VCaP (cell line): ENCODE results near the gene MORC2.

Experiments
- H3K27ac ChIP-seq: fragments of 450-650 bp; 2 replicates; pipeline ENCODE4 v1.5.1; 2017
- TF ChIP-seq, protein P1 (sequence below): fragments of 450-650 bp; conservative IDR thresholded peaks from 2 replicates; pipeline ENCODE4 v1.5.1; 2017; ENCODE audit warnings: mild to moderate bottlenecking, moderate library complexity

The MORC2 gene

DNA sequence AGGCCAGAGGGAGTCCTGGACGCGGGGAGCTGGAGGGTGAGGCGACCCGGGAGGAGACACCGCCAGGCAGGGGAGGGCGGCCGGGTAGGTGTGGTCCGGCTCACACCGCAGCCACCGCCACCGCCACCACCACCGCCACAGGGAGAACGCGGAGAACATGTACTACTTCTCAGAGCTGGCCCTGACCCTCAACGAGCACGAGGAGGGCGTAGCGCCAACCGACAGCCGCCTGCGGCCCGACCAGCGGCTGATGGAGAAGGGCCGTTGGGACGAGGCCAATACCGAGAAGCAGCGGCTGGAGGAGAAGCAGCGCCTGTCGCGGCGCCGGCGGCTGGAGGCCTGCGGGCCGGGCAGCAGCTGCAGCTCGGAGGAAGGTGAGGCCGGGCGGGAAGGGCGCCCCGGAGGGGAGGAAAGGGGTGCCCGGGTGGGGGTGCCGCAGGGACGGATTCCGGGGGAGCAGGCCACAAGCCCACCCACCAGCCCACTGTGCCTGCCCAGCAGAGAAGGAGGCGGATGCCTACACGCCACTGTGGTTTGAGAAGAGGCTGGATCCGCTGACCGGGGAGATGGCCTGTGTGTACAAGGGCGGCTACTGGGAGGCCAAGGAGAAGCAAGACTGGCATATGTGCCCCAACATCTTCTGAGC, 62.8 kb downstream of the MORC2 start:
- TF ChIP-seq, protein P1, sequence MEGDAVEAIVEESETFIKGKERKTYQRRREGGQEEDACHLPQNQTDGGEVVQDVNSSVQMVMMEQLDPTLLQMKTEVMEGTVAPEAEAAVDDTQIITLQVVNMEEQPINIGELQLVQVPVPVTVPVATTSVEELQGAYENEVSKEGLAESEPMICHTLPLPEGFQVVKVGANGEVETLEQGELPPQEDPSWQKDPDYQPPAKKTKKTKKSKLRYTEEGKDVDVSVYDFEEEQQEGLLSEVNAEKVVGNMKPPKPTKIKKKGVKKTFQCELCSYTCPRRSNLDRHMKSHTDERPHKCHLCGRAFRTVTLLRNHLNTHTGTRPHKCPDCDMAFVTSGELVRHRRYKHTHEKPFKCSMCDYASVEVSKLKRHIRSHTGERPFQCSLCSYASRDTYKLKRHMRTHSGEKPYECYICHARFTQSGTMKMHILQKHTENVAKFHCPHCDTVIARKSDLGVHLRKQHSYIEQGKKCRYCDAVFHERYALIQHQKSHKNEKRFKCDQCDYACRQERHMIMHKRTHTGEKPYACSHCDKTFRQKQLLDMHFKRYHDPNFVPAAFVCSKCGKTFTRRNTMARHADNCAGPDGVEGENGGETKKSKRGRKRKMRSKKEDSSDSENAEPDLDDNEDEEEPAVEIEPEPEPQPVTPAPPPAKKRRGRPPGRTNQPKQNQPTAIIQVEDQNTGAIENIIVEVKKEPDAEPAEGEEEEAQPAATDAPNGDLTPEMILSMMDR = no peak
- H3K27ac ChIP-seq = no peak overlapping the region

- H3K27ac ChIP-seq = no peak overlapping the region
Observed at GRCh38 chr22:30903876-30904460, 64.6 kb downstream of the MORC2 start.

DNA sequence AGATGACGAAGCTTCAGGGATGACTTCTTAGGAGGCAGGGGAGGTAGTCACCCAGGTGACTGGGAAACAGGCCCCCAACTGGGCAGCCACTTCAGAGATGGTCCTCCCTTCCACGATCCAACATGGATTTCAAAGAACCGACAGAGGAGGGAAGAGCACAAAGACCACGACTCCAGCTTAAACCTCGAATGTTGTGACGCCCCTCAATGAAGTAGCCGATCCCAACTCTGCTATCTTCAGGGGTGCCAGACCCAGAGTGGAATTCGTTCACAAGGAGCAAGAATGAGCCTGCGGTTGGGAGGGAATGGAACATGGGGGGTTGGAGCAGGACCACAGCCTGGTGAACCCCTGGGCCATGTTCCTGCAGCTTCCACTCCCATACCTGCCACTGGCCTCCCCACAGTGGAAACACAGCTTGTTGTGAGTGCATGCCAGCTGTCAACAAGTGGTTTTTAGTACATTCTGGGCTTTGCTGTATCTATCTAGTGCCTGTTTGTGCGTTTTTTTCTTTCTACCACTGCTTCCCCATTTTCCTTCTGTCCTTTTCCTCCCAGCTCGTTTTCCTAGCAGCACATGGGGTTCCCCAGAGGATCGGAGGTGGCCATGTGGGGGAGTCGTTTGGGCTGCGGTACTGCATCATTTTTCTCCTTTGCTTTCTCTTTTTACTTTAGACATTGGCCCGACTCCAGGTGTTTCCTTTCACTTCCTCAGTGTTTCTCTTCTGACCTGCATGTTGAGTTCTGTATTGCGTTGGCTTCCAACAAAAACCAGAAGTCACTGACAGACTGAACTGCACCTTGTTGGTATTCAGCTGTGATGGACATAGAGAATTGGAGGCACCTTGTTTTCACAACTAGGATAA, 65.8 kb downstream of the MORC2 start:
- H3K27ac ChIP-seq = no peak overlapping the region
- TF ChIP-seq, protein P1 = no peak

More at GRCh38 chr22:30903876-30904460, 64.6 kb downstream of the MORC2 start:
- TF ChIP-seq, protein P1 = no peak

DNA sequence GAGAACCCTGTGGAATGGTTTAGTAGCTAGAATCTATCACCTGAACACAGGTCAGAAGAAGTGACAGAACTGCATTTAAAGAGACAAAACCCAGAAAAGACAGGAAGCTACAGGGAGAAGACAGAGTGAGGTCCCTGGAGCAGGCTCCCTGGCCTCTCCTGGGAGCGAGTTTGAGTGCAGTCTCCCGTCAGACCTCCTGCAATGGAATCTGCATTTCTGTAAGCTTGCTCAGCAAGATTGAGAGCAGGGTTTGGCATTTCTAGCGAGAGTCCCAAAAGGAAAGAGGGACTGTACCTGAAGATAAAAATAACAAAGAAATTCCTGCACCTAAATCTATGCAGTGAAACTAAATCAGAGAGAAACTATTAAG, 74.2 kb downstream of the MORC2 start:
- H3K27ac ChIP-seq = no peak overlapping the region
- TF ChIP-seq, protein P1 = no peak

DNA sequence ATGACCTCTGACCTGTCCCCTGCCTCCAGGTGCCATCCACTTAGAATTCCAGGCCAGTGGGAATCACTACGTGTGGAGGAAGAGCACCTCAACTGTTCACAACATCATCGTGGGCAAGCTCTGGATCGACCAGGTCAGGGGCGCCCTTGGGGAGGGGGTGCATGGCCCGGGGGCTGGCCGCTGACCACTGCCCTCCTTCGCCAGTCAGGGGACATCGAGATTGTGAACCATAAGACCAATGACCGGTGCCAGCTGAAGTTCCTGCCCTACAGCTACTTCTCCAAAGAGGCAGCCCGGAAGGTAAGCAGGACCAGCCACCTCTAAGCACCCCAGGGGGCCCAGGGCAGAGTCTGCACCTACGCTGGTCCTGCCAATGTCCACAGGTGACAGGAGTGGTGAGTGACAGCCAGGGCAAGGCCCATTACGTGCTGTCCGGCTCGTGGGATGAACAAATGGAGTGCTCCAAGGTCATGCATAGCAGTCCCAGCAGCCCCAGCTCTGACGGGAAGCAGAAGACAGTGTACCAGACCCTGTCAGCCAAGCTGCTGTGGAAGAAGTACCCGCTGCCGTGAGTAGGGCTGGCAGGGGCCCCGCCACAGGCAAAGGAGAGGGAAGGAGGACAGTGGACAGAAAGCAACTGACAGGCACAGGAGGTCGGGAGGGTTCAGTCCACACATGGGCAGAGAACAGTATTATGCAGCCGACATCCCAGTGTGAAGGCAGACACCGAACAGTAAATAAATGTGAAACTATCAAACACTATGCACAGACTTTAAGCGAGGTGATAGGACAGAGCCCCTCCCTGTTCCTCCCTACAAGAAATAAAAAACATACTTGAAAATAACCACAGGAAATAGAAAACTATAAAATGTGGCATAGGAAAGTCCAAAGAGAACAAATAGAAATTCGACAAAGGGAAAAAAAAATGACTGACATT, 74.9 kb downstream of the MORC2 start:
- TF ChIP-seq, protein P1 = no peak
- no peak overlapping the region for H3K27ac ChIP-seq

- TF ChIP-seq, protein P1 = no peak
- H3K27ac ChIP-seq = no peak overlapping the region
Observed at GRCh38 chr22:30892731-30893221, 75.8 kb downstream of the MORC2 start.
